ENCODE data around the gene C5.

C5 gene

DNA sequence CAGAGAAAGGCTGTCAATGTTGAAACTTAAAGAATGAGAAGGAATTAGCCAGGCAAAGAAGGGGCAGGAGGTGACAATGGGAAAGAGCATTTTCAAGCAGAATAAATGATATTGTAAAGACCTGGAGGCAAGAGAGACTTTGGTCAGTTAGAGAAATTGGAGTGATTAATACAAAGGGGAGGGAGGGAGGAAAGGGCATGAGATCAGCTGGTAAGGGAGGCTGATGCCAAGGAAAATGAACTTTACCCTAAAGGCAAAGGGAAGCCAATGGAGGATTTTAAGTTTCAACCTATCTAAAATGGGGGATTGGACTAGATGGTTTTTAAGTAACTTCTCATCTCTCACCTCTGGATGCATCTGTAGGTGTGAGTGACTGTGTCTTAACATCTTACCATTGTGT lies 23.3 kb downstream of the C5 start:
- Histone ChIP-seq H3K79me1 (replicated peaks; ENCODE audit: low read length, poor library complexity, severe bottlenecking) (no peaks in the 10 kb centered on the region), H3K4me3 (ENCODE audit: insufficient read depth in 1 of 2, low read depth in 1 of 2, low read length in 2 of 2) (no peak overlapping the region), H3K4me1 (ENCODE audit: control insufficient read depth, insufficient read depth, low read depth, low read length) (no peaks in the 10 kb centered on the region), H2BK120ac (ENCODE audit: low read depth, low read length) (no peak overlapping the region), H2AFZ (ENCODE audit: low read depth, low read length) (no peak overlapping the region), H3K14ac (ENCODE audit: low read length in 2 of 2) (no peak overlapping the region), H4K8ac (ENCODE audit: low read length) (no peak overlapping the region), H3K27ac (ENCODE audit: low read length, poor library complexity, severe bottlenecking) (peak overlapping the region; percentile 27), H3K4me2 (ENCODE audit: low read length, poor library complexity, severe bottlenecking) (no peak overlapping the region), H2BK5ac (ENCODE audit: low read depth, low read length, poor library complexity, severe bottlenecking) (no peak overlapping the region), H3K9ac (ENCODE audit: low read length) (no peak overlapping the region), H3K27me3 (ENCODE audit: control insufficient read depth in 1 of 2, insufficient read depth in 1 of 2, low read length in 2 of 2) (no peaks in the 10 kb centered on the region), H3K23ac (ENCODE audit: low read length in 2 of 2) (no peak overlapping the region), H4K91ac (ENCODE audit: low read length) (no peak overlapping the region), H3K4ac (ENCODE audit: low read depth in 1 of 2, low read length in 2 of 2) (no peak overlapping the region), H2BK12ac (ENCODE audit: low read length in 2 of 2) (no peak overlapping the region), H3K18ac (ENCODE audit: low read depth in 1 of 2, low read length in 2 of 2) (no peak overlapping the region), H3K36me3 (ENCODE audit: control insufficient read depth in 1 of 2, insufficient read depth in 2 of 2, low read depth in 1 of 2, low read length in 2 of 2) (peaks cover 0 to 5% of the 10 kb centered on the region in 2 experiments), H2BK15ac (ENCODE audit: low read depth, poor library complexity, severe bottlenecking) (no peak overlapping the region), H2AK5ac (ENCODE audit: low read length, severe bottlenecking) (no peak overlapping the region), H3K9me3 (ENCODE audit: control insufficient read depth, low read length) (peaks cover 5% of the 10 kb centered on the region)
- DNase-seq: no peak

DNA sequence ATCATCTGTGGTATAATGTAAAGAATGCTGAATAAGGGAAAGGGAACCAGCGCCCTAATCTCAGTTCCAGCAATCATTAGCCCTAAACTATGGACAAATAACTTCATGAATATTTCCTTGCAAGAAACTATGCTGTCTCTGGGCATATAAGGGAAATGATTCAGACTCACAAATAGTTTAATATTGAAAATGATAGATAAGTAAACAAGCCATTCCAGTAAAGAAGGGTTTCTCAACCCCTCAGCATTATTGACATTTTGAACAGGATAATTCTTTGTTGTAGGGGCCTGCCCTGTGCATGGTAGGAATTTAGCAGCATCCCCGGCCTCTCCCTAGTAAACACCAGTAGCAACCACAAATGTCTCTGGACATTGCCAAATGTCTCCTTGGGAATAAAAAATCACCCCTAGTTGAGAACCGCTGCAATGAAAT lies 23.8 kb downstream of the C5 start:
- Histone ChIP-seq H2BK5ac (ENCODE audit: low read depth, low read length, poor library complexity, severe bottlenecking) (no peak overlapping the region), H2AK5ac (ENCODE audit: low read length, severe bottlenecking) (no peak overlapping the region), H2BK15ac (ENCODE audit: low read depth, poor library complexity, severe bottlenecking) (no peak overlapping the region), H3K4me1 (ENCODE audit: control insufficient read depth, insufficient read depth, low read depth, low read length) (no peaks in the 10 kb centered on the region), H3K27ac (ENCODE audit: low read length, poor library complexity, severe bottlenecking) (peak overlapping the region; percentile 27), H2BK12ac (ENCODE audit: low read length in 2 of 2) (no peak overlapping the region), H3K14ac (ENCODE audit: low read length in 2 of 2) (no peak overlapping the region), H3K9me3 (ENCODE audit: control insufficient read depth, low read length) (peaks cover 5% of the 10 kb centered on the region), H3K36me3 (ENCODE audit: control insufficient read depth in 1 of 2, insufficient read depth in 2 of 2, low read depth in 1 of 2, low read length in 2 of 2) (peaks cover 0 to 5% of the 10 kb centered on the region in 2 experiments), H3K4me3 (ENCODE audit: insufficient read depth in 1 of 2, low read depth in 1 of 2, low read length in 2 of 2) (no peak overlapping the region), H2AFZ (ENCODE audit: low read depth, low read length) (no peak overlapping the region), H3K18ac (ENCODE audit: low read depth in 1 of 2, low read length in 2 of 2) (no peak overlapping the region), H3K9ac (ENCODE audit: low read length) (no peak overlapping the region), H4K8ac (ENCODE audit: low read length) (no peak overlapping the region), H2BK120ac (ENCODE audit: low read depth, low read length) (no peak overlapping the region), H3K79me1 (replicated peaks; ENCODE audit: low read length, poor library complexity, severe bottlenecking) (no peaks in the 10 kb centered on the region), H3K23ac (ENCODE audit: low read length in 2 of 2) (no peak overlapping the region), H3K27me3 (ENCODE audit: control insufficient read depth in 1 of 2, insufficient read depth in 1 of 2, low read length in 2 of 2) (no peaks in the 10 kb centered on the region), H3K4me2 (ENCODE audit: low read length, poor library complexity, severe bottlenecking) (no peak overlapping the region), H3K4ac (ENCODE audit: low read depth in 1 of 2, low read length in 2 of 2) (no peak overlapping the region), H4K91ac (ENCODE audit: low read length) (no peak overlapping the region)
- DNase-seq: peak; percentile 48
- 55% methylated on average over 1 of the region's 3 CpGs for WGBS

DNA sequence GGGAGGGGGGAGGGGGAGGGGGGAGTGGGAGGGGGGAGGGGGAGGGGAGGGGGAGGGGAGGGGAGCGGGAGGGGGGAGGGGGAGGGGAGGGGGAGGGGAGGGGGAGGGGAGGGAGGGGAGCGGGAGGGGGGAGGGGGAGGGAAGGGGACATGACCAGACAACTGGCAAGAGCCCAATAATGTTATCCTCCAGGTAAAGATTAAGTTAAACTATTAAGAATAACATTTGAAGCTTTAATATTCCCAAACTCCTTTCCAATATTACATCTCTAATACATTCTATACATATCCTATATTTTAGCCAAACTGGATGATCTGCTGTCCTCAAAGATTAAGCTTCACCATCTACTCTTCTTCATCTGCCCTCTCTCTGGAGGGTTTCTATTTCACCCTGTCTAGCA lies 25.8 kb downstream of the C5 start:
- Histone ChIP-seq H2BK120ac (ENCODE audit: low read depth, low read length) (no peak overlapping the region), H2AFZ (ENCODE audit: low read depth, low read length) (no peak overlapping the region), H3K79me1 (replicated peaks; ENCODE audit: low read length, poor library complexity, severe bottlenecking) (no peaks in the 10 kb centered on the region), H3K27me3 (ENCODE audit: control insufficient read depth in 1 of 2, insufficient read depth in 1 of 2, low read length in 2 of 2) (no peaks in the 10 kb centered on the region), H3K27ac (ENCODE audit: low read length, poor library complexity, severe bottlenecking) (no peak overlapping the region), H3K4me3 (ENCODE audit: insufficient read depth in 1 of 2, low read depth in 1 of 2, low read length in 2 of 2) (no peak overlapping the region), H3K9me3 (ENCODE audit: control insufficient read depth, low read length) (peaks cover 5% of the 10 kb centered on the region), H2AK5ac (ENCODE audit: low read length, severe bottlenecking) (no peak overlapping the region), H2BK15ac (ENCODE audit: low read depth, poor library complexity, severe bottlenecking) (no peak overlapping the region), H3K36me3 (ENCODE audit: control insufficient read depth in 1 of 2, insufficient read depth in 2 of 2, low read depth in 1 of 2, low read length in 2 of 2) (peaks cover 0 to 9% of the 10 kb centered on the region in 2 experiments), H4K8ac (ENCODE audit: low read length) (no peak overlapping the region), H3K18ac (ENCODE audit: low read depth in 1 of 2, low read length in 2 of 2) (no peak overlapping the region), H3K14ac (ENCODE audit: low read length in 2 of 2) (no peak overlapping the region), H4K91ac (ENCODE audit: low read length) (no peak overlapping the region), H3K9ac (ENCODE audit: low read length) (no peak overlapping the region), H2BK5ac (ENCODE audit: low read depth, low read length, poor library complexity, severe bottlenecking) (no peak overlapping the region), H3K23ac (ENCODE audit: low read length in 2 of 2) (no peak overlapping the region), H3K4me2 (ENCODE audit: low read length, poor library complexity, severe bottlenecking) (no peak overlapping the region), H3K4me1 (ENCODE audit: control insufficient read depth, insufficient read depth, low read depth, low read length) (no peaks in the 10 kb centered on the region), H3K4ac (ENCODE audit: low read depth in 1 of 2, low read length in 2 of 2) (no peak overlapping the region), H2BK12ac (ENCODE audit: low read length in 2 of 2) (no peak overlapping the region)
- no CpG with 5 or more reads among the region's 2 CpGs for WGBS
- DNase-seq: no peak

DNA sequence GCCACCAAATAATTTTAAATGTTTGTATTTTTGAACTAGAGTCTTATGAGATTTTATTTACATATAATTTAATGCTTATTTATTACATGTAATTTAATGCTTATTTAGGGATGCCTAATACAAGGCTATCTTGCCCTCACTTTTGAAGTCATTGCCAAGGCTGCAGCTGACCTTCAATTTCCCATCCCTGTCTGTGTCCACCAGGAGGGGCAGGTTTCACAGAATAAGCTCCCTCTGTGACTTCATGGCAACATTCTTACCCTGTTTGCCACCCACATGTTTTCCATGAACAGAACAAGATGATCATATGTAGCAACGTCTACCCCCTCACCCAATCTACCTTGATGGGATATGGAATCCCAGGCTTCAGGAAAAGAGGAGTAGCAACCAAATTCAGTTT lies 27.0 kb downstream of the C5 start:
- H3K9me3 ChIP-seq (ENCODE audit: control insufficient read depth, low read length): peaks cover 5% of the 10 kb centered on the region
- H3K4me1 ChIP-seq (ENCODE audit: control insufficient read depth, insufficient read depth, low read depth, low read length): no peaks in the 10 kb centered on the region
- no peaks in the 10 kb centered on the region for H3K79me1 ChIP-seq (replicated peaks; ENCODE audit: low read length, poor library complexity, severe bottlenecking)
- H3K27ac ChIP-seq (ENCODE audit: low read length, poor library complexity, severe bottlenecking): no peak overlapping the region
- no peak overlapping the region for H3K4me2 ChIP-seq (ENCODE audit: low read length, poor library complexity, severe bottlenecking)
- no peak overlapping the region for H2BK120ac ChIP-seq (ENCODE audit: low read depth, low read length)
- H2AK5ac ChIP-seq (ENCODE audit: low read length, severe bottlenecking): no peak overlapping the region
- no peak overlapping the region for H2AFZ ChIP-seq (ENCODE audit: low read depth, low read length)
- no peak overlapping the region for H3K14ac ChIP-seq (ENCODE audit: low read length in 2 of 2)
- H3K4ac ChIP-seq (ENCODE audit: low read depth in 1 of 2, low read length in 2 of 2): no peak overlapping the region
- H3K9ac ChIP-seq (ENCODE audit: low read length): no peak overlapping the region
- H3K36me3 ChIP-seq (ENCODE audit: control insufficient read depth in 1 of 2, insufficient read depth in 2 of 2, low read depth in 1 of 2, low read length in 2 of 2): peaks cover 0 to 9% of the 10 kb centered on the region in 2 experiments
- no peak overlapping the region for H4K91ac ChIP-seq (ENCODE audit: low read length)
- no peak overlapping the region for H2BK12ac ChIP-seq (ENCODE audit: low read length in 2 of 2)
- no peak overlapping the region for H3K18ac ChIP-seq (ENCODE audit: low read depth in 1 of 2, low read length in 2 of 2)
- H2BK15ac ChIP-seq (ENCODE audit: low read depth, poor library complexity, severe bottlenecking): no peak overlapping the region
- no peak overlapping the region for H3K23ac ChIP-seq (ENCODE audit: low read length in 2 of 2)
- no peak overlapping the region for H2BK5ac ChIP-seq (ENCODE audit: low read depth, low read length, poor library complexity, severe bottlenecking)
- H4K8ac ChIP-seq (ENCODE audit: low read length): no peak overlapping the region
- no peak for DNase-seq
- no CpG with 5 or more reads among the region's 1 CpG for WGBS
- no peaks in the 10 kb centered on the region for H3K27me3 ChIP-seq (ENCODE audit: control insufficient read depth in 1 of 2, insufficient read depth in 1 of 2, low read length in 2 of 2)
- no peak overlapping the region for H3K4me3 ChIP-seq (ENCODE audit: insufficient read depth in 1 of 2, low read depth in 1 of 2, low read length in 2 of 2)

Measured in mesenchymal stem cell (in vitro differentiated cells and primary cell).